PC-9 (cell line): ENCODE measurements around the gene CHRNE.

Experiments used
- CTCF ChIP-seq: fragments of 200-600 bp; sonication (generic); conservative IDR thresholded peaks from 2 replicates; pipeline ENCODE4 v1.6.1; 2017; ENCODE audit warnings: mixed run types, antibody characterized with exemption, mild to moderate bottlenecking, moderate library complexity
- EZH2 ChIP-seq: fragments of 200-600 bp; sonication (generic); IDR thresholded peaks from 2 replicates; pipeline ENCODE4 v1.8.0; 2017; ENCODE audit warnings: antibody characterized with exemption, low read depth

- no peak for TF ChIP-seq CTCF
- no peak for TF ChIP-seq EZH2
Observed at GRCh38 chr17:4921320-4921719, 18.4 kb upstream of the CHRNE start.
